Bronchial epithelial cell (primary cell): ENCODE results near the gene ZNF138. TPM values are rescaled to one million over a fixed set of nuclear protein-coding genes. Genes with fewer than 3 reads are reported as not detected.
A peak's percentile ranks its signal among the peaks of the same experiment; 100 is the strongest.

Experiments used
- DNase-seq: peaks from one replicate; pipeline ENCODE4 v3.0.0-alpha.2; 2010; ENCODE audit warnings: low read depth
- FAIRE-seq: peaks from 2 replicates; lab custom pipeline; 2011; peaks lifted over from hg19 to GRCh38; lab: Jason Lieb, UNC
- H3K27me3 ChIP-seq: 2 replicates; pipeline ENCODE4 v1.5.1; 2011; ENCODE audit warnings: low read length; ENCODE audit not compliant: control insufficient read depth, insufficient read depth
- H3K36me3 ChIP-seq: 2 replicates; pipeline ENCODE4 v1.5.1; 2011; ENCODE audit warnings: low read length; ENCODE audit not compliant: control insufficient read depth, insufficient read depth
- H3K4me3 ChIP-seq: 2 replicates; pipeline ENCODE4 v1.5.1; 2011; ENCODE audit warnings: mild to moderate bottlenecking, low read depth, low read length, control low read depth
- total RNA-seq: library from RNA; depleted of rRNA; stranded (reverse); fragments of >200 nt; gene quantifications from 2 replicates; pipeline ENCODE4 v1.2.1, GENCODE V29; 2014
- TF ChIP-seq, protein P1 (sequence below): IDR thresholded peaks from 2 replicates; pipeline ENCODE4 v1.5.1; 2011; ENCODE audit warnings: mild to moderate bottlenecking, moderate library complexity, low read length, control low read depth, inconsistent platforms; ENCODE audit not compliant: insufficient read depth, severe bottlenecking

The ZNF138 gene
- 3.4 and 6.0 TPM in 2 replicates for total RNA-seq

DNA sequence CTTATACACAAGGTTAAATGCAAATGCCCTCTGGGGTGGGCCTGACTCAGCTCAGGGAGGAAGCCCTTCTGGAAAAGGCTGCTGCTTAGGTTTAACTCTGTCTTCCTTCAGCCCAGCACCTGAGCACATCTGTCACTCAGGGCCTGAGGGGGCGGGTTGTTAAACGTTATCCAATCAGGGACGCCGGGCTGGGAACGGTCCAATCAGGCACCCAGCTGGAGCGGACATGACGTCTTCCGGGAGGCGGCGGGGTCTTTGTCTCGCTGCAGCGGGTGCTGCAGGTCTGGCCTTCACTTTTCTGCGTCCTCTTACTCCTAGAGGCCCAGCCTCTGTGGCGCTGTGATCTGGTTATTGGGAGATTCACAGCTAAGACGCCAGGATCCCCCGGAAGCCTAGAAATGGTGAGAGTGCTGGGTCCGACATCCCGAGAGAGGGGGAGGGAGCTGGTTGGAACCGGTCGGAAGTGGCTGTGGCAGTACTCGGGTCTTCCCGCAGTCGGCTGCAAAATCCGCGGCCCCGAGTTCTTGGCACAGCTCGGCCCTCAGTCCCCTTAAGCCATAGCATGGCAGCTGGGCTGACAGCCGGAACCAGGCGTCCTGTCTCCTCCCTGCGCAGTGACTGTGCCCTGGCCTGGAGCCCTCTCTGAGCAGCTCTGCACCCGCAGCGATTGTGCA lies at the start of gene ZNF138:
TSS of gene ZNF138 (plus strand) at position 258 of the 674 bp plus-strand sequence. CDS start at position 399, 141 bp downstream.
- DNase-seq (peak; percentile 89), FAIRE-seq (peak; percentile 47)
- H3K4me3 ChIP-seq, result peak within 1 kb of the TSS; percentile 70
- TF ChIP-seq, protein P1, sequence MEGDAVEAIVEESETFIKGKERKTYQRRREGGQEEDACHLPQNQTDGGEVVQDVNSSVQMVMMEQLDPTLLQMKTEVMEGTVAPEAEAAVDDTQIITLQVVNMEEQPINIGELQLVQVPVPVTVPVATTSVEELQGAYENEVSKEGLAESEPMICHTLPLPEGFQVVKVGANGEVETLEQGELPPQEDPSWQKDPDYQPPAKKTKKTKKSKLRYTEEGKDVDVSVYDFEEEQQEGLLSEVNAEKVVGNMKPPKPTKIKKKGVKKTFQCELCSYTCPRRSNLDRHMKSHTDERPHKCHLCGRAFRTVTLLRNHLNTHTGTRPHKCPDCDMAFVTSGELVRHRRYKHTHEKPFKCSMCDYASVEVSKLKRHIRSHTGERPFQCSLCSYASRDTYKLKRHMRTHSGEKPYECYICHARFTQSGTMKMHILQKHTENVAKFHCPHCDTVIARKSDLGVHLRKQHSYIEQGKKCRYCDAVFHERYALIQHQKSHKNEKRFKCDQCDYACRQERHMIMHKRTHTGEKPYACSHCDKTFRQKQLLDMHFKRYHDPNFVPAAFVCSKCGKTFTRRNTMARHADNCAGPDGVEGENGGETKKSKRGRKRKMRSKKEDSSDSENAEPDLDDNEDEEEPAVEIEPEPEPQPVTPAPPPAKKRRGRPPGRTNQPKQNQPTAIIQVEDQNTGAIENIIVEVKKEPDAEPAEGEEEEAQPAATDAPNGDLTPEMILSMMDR, result no peak
- H3K27me3 ChIP-seq, result no peaks in the 10 kb centered on the region
- H3K36me3 ChIP-seq, result no peaks in the 10 kb centered on the region

DNA sequence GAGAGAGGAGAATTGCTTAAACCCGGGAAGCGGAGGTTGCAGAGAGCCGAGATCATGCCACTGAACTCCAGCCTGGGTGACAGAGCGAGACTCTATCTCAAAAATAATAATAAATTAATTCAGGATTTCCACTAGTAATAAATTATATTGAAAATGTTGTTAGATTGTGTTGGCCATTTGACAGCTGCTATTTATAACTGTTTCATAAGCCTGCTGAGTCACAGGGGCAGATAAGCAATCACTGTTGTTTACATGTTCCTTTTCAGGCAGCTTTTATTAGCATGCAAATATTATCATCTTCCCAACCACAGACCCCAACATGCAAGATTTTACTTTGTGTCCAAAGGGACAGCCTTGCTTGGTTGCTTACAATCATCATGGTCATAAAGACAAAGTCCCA lies 49.5 kb upstream of the ZNF138 start:
- H3K4me3 ChIP-seq, result no peak overlapping the region
- no peaks in the 10 kb centered on the region for H3K27me3 ChIP-seq
- DNase-seq (peak; percentile 6), FAIRE-seq (no peak)
- no peaks in the 10 kb centered on the region for H3K36me3 ChIP-seq
- TF ChIP-seq, protein P1, result no peak

DNA sequence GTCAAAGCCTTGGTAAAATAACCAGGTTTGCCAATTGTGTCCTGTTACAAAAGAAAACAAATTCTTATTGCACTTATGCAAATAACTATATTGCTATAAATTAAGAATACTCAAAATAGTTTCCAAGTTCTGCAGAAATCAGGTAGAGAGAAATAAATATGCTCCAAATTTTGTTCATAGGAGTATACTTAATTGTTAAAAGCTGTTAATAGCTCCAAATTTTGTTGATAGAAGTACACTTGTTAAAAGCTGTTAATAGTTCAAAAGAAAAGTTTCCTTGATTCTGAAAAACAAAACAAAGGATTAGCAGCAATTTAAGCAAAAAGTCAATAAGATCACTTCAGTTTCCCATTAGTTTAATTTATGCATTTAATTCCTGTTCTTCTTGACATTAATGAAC lies 46.4 kb upstream of the ZNF138 start:
- TF ChIP-seq, protein P1, result no peak
- no peak for FAIRE-seq
- no peak overlapping the region for H3K4me3 ChIP-seq

DNA sequence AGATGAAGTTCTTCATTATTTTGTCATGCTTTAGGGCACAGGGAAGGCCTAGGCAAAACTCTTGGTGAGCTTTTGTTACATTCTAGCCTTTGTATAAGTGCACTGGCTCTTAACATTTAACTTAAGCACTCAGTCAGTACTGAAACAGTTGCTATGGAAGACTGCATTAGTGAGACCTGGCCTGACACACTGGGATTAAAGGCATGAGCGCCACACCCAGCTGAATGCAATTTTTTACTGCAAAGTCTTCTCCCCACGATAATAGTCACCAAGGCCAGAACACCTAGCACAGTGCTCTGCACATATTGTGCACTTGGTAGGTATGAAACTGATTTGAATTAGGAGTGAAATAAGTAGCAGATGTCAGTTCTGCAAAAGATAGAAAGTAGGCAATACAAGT lies 41.2 kb upstream of the ZNF138 start:
- FAIRE-seq, result no peak
- no peak overlapping the region for H3K4me3 ChIP-seq
- no peaks in the 10 kb centered on the region for H3K36me3 ChIP-seq
- no peaks in the 10 kb centered on the region for H3K27me3 ChIP-seq
- no peak for DNase-seq
- TF ChIP-seq, protein P1, result no peak

More for the DNA sequence above, 46.4 kb upstream of the ZNF138 start:
- Histone ChIP-seq H3K27me3 (no peaks in the 10 kb centered on the region), H3K36me3 (no peaks in the 10 kb centered on the region)
- no peak for DNase-seq

DNA sequence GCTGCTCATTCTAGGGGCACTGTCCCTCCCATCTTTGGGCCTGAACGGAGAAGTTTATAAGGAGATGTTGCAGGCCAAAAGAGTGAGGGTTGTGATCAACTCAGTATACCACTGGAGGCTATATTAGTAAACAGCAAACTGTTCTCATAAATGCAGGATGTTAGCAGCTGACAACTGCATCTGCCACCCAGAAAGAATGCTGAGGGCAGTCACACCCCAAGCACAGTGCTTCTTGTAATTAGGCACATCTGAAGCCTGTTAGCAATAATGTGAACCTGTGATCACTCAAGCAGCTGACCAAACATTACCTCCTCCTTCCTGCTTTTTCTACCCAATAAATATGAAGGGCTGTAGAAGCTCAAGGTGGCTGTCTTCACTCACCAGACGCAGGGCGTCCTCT lies 38.4 kb upstream of the ZNF138 start:
- no peaks in the 10 kb centered on the region for H3K36me3 ChIP-seq
- H3K27me3 ChIP-seq, result no peaks in the 10 kb centered on the region
- no peak for DNase-seq
- TF ChIP-seq, protein P1, result no peak
- no peak overlapping the region for H3K4me3 ChIP-seq
- no peak for FAIRE-seq

DNA sequence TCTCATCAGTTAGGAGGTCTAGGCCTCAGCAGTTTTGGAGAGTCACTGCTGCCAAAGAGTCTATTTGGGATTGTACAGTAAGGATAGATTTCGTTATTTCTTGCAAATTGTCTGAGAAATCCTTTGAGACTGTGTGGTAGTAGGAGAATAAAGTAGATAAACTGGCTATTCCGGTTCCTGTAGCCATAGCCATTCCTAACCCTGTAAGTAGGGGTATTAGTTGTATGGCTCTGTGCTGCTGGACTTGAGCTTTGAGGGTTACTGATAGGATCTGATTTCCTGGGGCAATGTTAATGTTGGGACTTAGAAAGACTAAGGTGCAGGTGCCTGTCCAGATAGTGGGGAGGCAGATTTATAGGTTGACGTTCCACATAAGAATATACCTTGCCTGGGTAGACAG lies 36.1 kb upstream of the ZNF138 start:
- H3K36me3 ChIP-seq, result no peaks in the 10 kb centered on the region
- DNase-seq (peak; percentile 6), FAIRE-seq (no peak)
- no peaks in the 10 kb centered on the region for H3K27me3 ChIP-seq
- TF ChIP-seq, protein P1, result no peak
- no peak overlapping the region for H3K4me3 ChIP-seq
